Small intestine (tissue), 7 donors: ENCODE measurements around the gene DMAC2L. TPM values are rescaled to one million over a fixed set of nuclear protein-coding genes. Genes with fewer than 3 reads are reported as not detected.

ENCODE experiments used
- DNase-seq, 2 donors: peaks; one replicate each; pipeline versions ENCODE4 v3.0.0 to v3.0.0-alpha.2; 2013
- FAIRE-seq: peaks from 2 replicates; lab custom pipeline; 2012; peaks lifted over from hg19 to GRCh38; lab: Jason Lieb, UNC
- H3K27ac ChIP-seq, 3 donors: one replicate each; pipeline ENCODE4 v1.5.1; 2013; ENCODE audit warnings: low read length in 2 of 3, mild to moderate bottlenecking in 2 of 3, control low read depth in 1 of 3, inconsistent platforms in 1 of 3, low read depth in 1 of 3, moderate library complexity in 1 of 3
- H3K27me3 ChIP-seq, 3 donors: one replicate each; pipeline ENCODE4 v1.6.1; 2013; ENCODE audit warnings: low read length in 3 of 3, inconsistent platforms in 1 of 3; ENCODE audit not compliant: control insufficient read depth in 3 of 3, insufficient read depth in 3 of 3
- H3K36me3 ChIP-seq, 3 donors: one replicate each; pipeline ENCODE4 v1.6.1; 2013; ENCODE audit warnings: low read length in 3 of 3, inconsistent platforms in 1 of 3, low read depth in 1 of 3, mild to moderate bottlenecking in 1 of 3, moderate library complexity in 1 of 3; ENCODE audit not compliant: control insufficient read depth in 3 of 3, insufficient read depth in 2 of 3
- H3K4me1 ChIP-seq, 3 donors: one replicate each; pipeline ENCODE4 v1.6.1; 2013; ENCODE audit warnings: low read length in 2 of 3, inconsistent platforms in 1 of 3, low read depth in 1 of 3, mild to moderate bottlenecking in 1 of 3, moderate library complexity in 1 of 3; ENCODE audit not compliant: control insufficient read depth in 3 of 3, insufficient read depth in 2 of 3
- H3K4me3 ChIP-seq, 3 donors: one replicate each; pipeline ENCODE4 v1.5.1; 2013; ENCODE audit warnings: low read length in 3 of 3, control low read depth in 1 of 3, inconsistent platforms in 1 of 3, low read depth in 1 of 3, mild to moderate bottlenecking in 1 of 3, moderate library complexity in 1 of 3
- H3K9me3 ChIP-seq, 2 donors: one replicate each; pipeline ENCODE4 v1.6.1; 2013; ENCODE audit warnings: low read depth in 1 of 2, low read length in 1 of 2; ENCODE audit not compliant: control insufficient read depth in 2 of 2, insufficient read depth in 1 of 2
- WGBS, 3 donors: extraction: QIAGEN DNeasy Blood & Tissue Kit; methylation state at CpG; one replicate each; pipeline ENCODE4 v1.1.7; 2013; 5-methylcytosine and 5-hydroxymethylcytosine counted together
- polyA plus RNA-seq, 4 donors: library from polyadenylated mRNA; stranded (reverse) in 3 of 4; unstranded in 1 of 4; fragments of 200-250 nt in 3 of 4; fragments of 120-200 nt in 1 of 4; gene quantifications; one replicate each; pipeline versions ENCODE4 v1.2.1 to v1.2.3, GENCODE V29; 2013
- donor health status: healthy with polysubstance abuse.
- donor health status: control.
- donor health status: control.
- donor health status: Bipolar disorder and iron deficiency.
- donor health status: healthy.

Gene DMAC2L
- polyA plus RNA-seq, 4 donors, result 13.6 to 27.0 (median 17.8) TPM

GRCh38 chr14:50334211-50334610 is 22.1 kb downstream of the DMAC2L start:
- no peaks in the 10 kb centered on the region for H3K9me3 ChIP-seq
- FAIRE-seq, result no peak
- peaks cover 3 to 28% (median 3%) of the 10 kb centered on the region in 3 donors for H3K4me1 ChIP-seq
- H3K4me3 ChIP-seq, result no peak overlapping the region
- no peaks in the 10 kb centered on the region for H3K27me3 ChIP-seq
- H3K27ac ChIP-seq, result no peak overlapping the region
- DNase-seq, result no peak
- WGBS, 3 donors, result 92 to 95% (median 94%) methylated on average over 8 of the region's 8 CpGs
- peaks cover 0 to 6% (median 5%) of the 10 kb centered on the region in 3 donors for H3K36me3 ChIP-seq

- no peak for FAIRE-seq
- Histone ChIP-seq H3K4me1 (peaks cover 3 to 38% (median 6%) of the 10 kb centered on the region in 3 donors), H3K27ac (peak overlapping the region in 2 of 3 donors; percentile 65 to 73), H3K9me3 (no peaks in the 10 kb centered on the region), H3K36me3 (peaks cover 0 to 6% (median 5%) of the 10 kb centered on the region in 3 donors), H3K4me3 (no peak overlapping the region), H3K27me3 (no peaks in the 10 kb centered on the region)
- peak in 1 of 2 donors; percentile 76 for DNase-seq
- 18 to 26% (median 25%) methylated on average over 7 of the region's 7 CpGs for WGBS, 3 donors
Observed at GRCh38 chr14:50335389-50335788, 23.3 kb downstream of the DMAC2L start.

- 43 to 86% (median 65%) methylated on average over 7 of the region's 7 CpGs for WGBS, 3 donors
- Histone ChIP-seq H3K36me3 (peaks cover 0 to 9% (median 5%) of the 10 kb centered on the region in 3 donors), H3K9me3 (no peaks in the 10 kb centered on the region), H3K27me3 (no peaks in the 10 kb centered on the region), H3K4me3 (no peak overlapping the region), H3K4me1 (peaks cover 3 to 39% (median 6%) of the 10 kb centered on the region in 3 donors), H3K27ac (peak overlapping the region; percentile 45 to 73 (median 65))
- FAIRE-seq, result no peak
- peak in 1 of 2 donors; percentile 35 for DNase-seq
Observed at GRCh38 chr14:50335989-50336824, 24.1 kb downstream of the DMAC2L start.

- 26 to 67% (median 49%) methylated on average over 2 of the region's 2 CpGs for WGBS, 3 donors
- H3K27ac ChIP-seq, result peak overlapping the region; percentile 10 to 57 (median 50)
- peak; percentile 74 to 81 for DNase-seq
- peaks cover 0 to 6% (median 2%) of the 10 kb centered on the region in 3 donors for H3K36me3 ChIP-seq
- no peak overlapping the region for H3K4me3 ChIP-seq
- FAIRE-seq, result no peak
- no peaks in the 10 kb centered on the region for H3K9me3 ChIP-seq
- H3K27me3 ChIP-seq, result no peaks in the 10 kb centered on the region
- peaks cover 7 to 39% (median 8%) of the 10 kb centered on the region in 3 donors for H3K4me1 ChIP-seq
Observed at GRCh38 chr14:50338587-50338986, 26.5 kb downstream of the DMAC2L start.

GRCh38 chr14:50339178-50339804 is 27.2 kb downstream of the DMAC2L start:
- Histone ChIP-seq H3K27me3 (no peaks in the 10 kb centered on the region), H3K4me1 (peaks cover 7 to 39% (median 8%) of the 10 kb centered on the region in 3 donors), H3K9me3 (no peaks in the 10 kb centered on the region), H3K36me3 (peaks cover 0 to 4% (median 2%) of the 10 kb centered on the region in 3 donors), H3K4me3 (no peak overlapping the region), H3K27ac (peak overlapping the region; percentile 10 to 57 (median 50))
- DNase-seq (peak in 1 of 2 donors; percentile 21), FAIRE-seq (no peak)
- 15 to 50% (median 31%) methylated on average over 3 of the region's 3 CpGs for WGBS, 3 donors

GRCh38 chr14:50340045-50340444 is 27.9 kb downstream of the DMAC2L start:
- Histone ChIP-seq H3K27me3 (no peaks in the 10 kb centered on the region), H3K9me3 (no peaks in the 10 kb centered on the region), H3K4me3 (no peak overlapping the region), H3K36me3 (peaks cover 0 to 3% (median 2%) of the 10 kb centered on the region in 3 donors), H3K27ac (peak overlapping the region in 1 of 3 donors; percentile 29), H3K4me1 (peaks cover 7 to 36% (median 8%) of the 10 kb centered on the region in 3 donors)
- DNase-seq, result peak; percentile 28 to 46
- 19 to 56% (median 45%) methylated on average over 5 of the region's 5 CpGs for WGBS, 3 donors
- FAIRE-seq, result no peak

- H3K4me3 ChIP-seq, result no peak overlapping the region
- WGBS, 3 donors, result 89 to 97% (median 94%) methylated on average over 9 of the region's 9 CpGs
- H3K36me3 ChIP-seq, result peaks cover 0 to 5% (median 2%) of the 10 kb centered on the region in 3 donors
- DNase-seq, result no peak
- no peak for FAIRE-seq
- no peaks in the 10 kb centered on the region for H3K27me3 ChIP-seq
- no peaks in the 10 kb centered on the region for H3K9me3 ChIP-seq
- H3K4me1 ChIP-seq, result peaks cover 6 to 27% (median 8%) of the 10 kb centered on the region in 3 donors
- no peak overlapping the region for H3K27ac ChIP-seq
Observed at GRCh38 chr14:50340963-50341362, 28.8 kb downstream of the DMAC2L start.
